GM23248 (cell line): ENCODE results near the gene DHRS12.

ENCODE experiments used
- EZH2 ChIP-seq: fragments of 200-600 bp; sonication (generic); IDR thresholded peaks from 2 replicates; pipeline ENCODE4 v1.6.1; 2018; ENCODE audit warnings: antibody characterized with exemption, mild to moderate bottlenecking; ENCODE audit not compliant: insufficient read depth, poor library complexity, severe bottlenecking
- EZH2phosphoT487 ChIP-seq: fragments of 200-600 bp; sonication (generic); IDR thresholded peaks from 2 replicates; pipeline ENCODE4 v1.6.1; 2018; ENCODE audit warnings: antibody characterized with exemption, moderate library complexity, mild to moderate bottlenecking, low read depth; ENCODE audit not compliant: insufficient read depth

GRCh38 chr13:51742031-51742430, 61.9 kb downstream of the DHRS12 start:
- no peak for TF ChIP-seq EZH2phosphoT487
- TF ChIP-seq EZH2, result no peak
